ENCODE data around the gene CARMIL3.
"Not testable (repeated sequence)": the region's sequence is repeated elsewhere in the genome, so short reads cannot be mapped to it uniquely, and the experiment has no call there.

The CARMIL3 gene

GRCh38 chr14:24042746-24043145, 9.1 kb upstream of the CARMIL3 start:
- DNase-seq = no peak

GRCh38 chr14:24049002-24049401, 2.8 kb upstream of the CARMIL3 start:
- DNase-seq = not testable (repeated sequence)

- DNase-seq = not testable (repeated sequence)
Measured at GRCh38 chr14:24050753-24051152, 1.1 kb upstream of the CARMIL3 start.

GRCh38 chr14:24051176-24051788, 527 bp upstream of the CARMIL3 start:
- no peak for DNase-seq

- peak; percentile 71 for DNase-seq
Measured at GRCh38 chr14:24052656-24053547, 1.1 kb downstream of the CARMIL3 start.

- peak; percentile 51 for DNase-seq
Measured at GRCh38 chr14:24053548-24054323, 1.9 kb downstream of the CARMIL3 start.

- no peak for DNase-seq
Measured at GRCh38 chr14:24054324-24054641, 2.5 kb downstream of the CARMIL3 start.

- DNase-seq = no peak
Measured at GRCh38 chr14:24054646-24055045, 2.8 kb downstream of the CARMIL3 start.

GRCh38 chr14:24055971-24056799, 4.4 kb downstream of the CARMIL3 start:
- DNase-seq = no peak

GRCh38 chr14:24056800-24057184, 5.0 kb downstream of the CARMIL3 start:
- no peak for DNase-seq

- DNase-seq = no peak
Measured at GRCh38 chr14:24057271-24057670, 5.5 kb downstream of the CARMIL3 start.

GRCh38 chr14:24057867-24058259, 6.1 kb downstream of the CARMIL3 start:
- no peak for DNase-seq

- no peak for DNase-seq
Measured at GRCh38 chr14:24058260-24058950, 6.6 kb downstream of the CARMIL3 start.

GRCh38 chr14:24058951-24059475, 7.2 kb downstream of the CARMIL3 start:
- no peak for DNase-seq

GRCh38 chr14:24059841-24060388, 8.1 kb downstream of the CARMIL3 start:
- no peak for DNase-seq

- no peak for DNase-seq
Measured at GRCh38 chr14:24060443-24060842, 8.6 kb downstream of the CARMIL3 start.

- DNase-seq = no peak
Measured at GRCh38 chr14:24060984-24061913, 9.4 kb downstream of the CARMIL3 start.

- no peak for DNase-seq
Measured at GRCh38 chr14:24062216-24062980, 10.6 kb downstream of the CARMIL3 start.

- DNase-seq = no peak
Measured at GRCh38 chr14:24063263-24063836, 11.5 kb downstream of the CARMIL3 start.

All from activated CD8-positive, alpha-beta memory T cell treated with anti-CD3 and anti-CD28 coated beads, Interleukin-2, amount 50 U/mL, for 48 hours (primary cell).